GM10248 (cell line): ENCODE measurements around the gene CNTN4.

ENCODE experiments used
- CTCF ChIA-PET: fragments of 300-600 bp; sonication (Branson Sonifier 250); formaldehyde crosslinking; extraction: SDS; loops from one replicate; lab custom pipeline; 2021; ENCODE audit warnings: antibody characterized with exemption; lab: Yijun Ruan, JAX
- POLR2A ChIA-PET: fragments of 350-650 bp; sonication (Branson Sonifier 250); formaldehyde crosslinking; extraction: SDS; loops from one replicate; lab custom pipeline; 2020; ENCODE audit warnings: antibody characterized with exemption; lab: Yijun Ruan, JAX
- DNase-seq: peaks from one replicate; pipeline ENCODE4 v3.0.0; 2012; ENCODE audit errors: extremely low spot score
- CTCF ChIP-seq: IDR thresholded peaks from 2 replicates; pipeline ENCODE4 v1.5.1; 2012; ENCODE audit warnings: mild to moderate bottlenecking, low read depth; ENCODE audit errors: extremely low read depth, missing control alignments, control extremely low read depth

The CNTN4 gene

GRCh38 chr3:2375376-2375775 is 276.7 kb downstream of the CNTN4 start:
- ChIA-PET POLR2A (no interaction called here), CTCF (no interaction called here)
- DNase-seq = no peak
- TF ChIP-seq CTCF = no peak

GRCh38 chr3:2377281-2377680 is 278.6 kb downstream of the CNTN4 start:
- ChIA-PET POLR2A (no interaction called here), CTCF (interaction anchor here (0.9 to 1.5 kb wide), 2 partner anchors 14 to 21 kb away, joined by 3 read pairs; no protein-coding TSS in a partner anchor)
- DNase-seq = no peak
- TF ChIP-seq CTCF = no peak

- POLR2A ChIA-PET = interaction anchor here (0.6 kb wide), 1 partner anchor 30 kb away, joined by 6 read pairs; no protein-coding TSS in a partner anchor
- no peak for TF ChIP-seq CTCF
- CTCF ChIA-PET = interaction anchor here (0.9 to 1.7 kb wide), 3 partner anchors 11 to 34 kb away, joined by 3 to 6 read pairs (median 3); no protein-coding TSS in a partner anchor
- no peak for DNase-seq
Observed at GRCh38 chr3:2390926-2391532, 292.4 kb downstream of the CNTN4 start.

- TF ChIP-seq CTCF = no peak
- ChIA-PET POLR2A (no interaction called here), CTCF (interaction anchor here (0.9 to 1.7 kb wide), 3 partner anchors 10 to 34 kb away, joined by 3 to 6 read pairs (median 3); no protein-coding TSS in a partner anchor)
- DNase-seq = no peak
Observed at GRCh38 chr3:2391896-2392295, 293.2 kb downstream of the CNTN4 start.

GRCh38 chr3:2392981-2393380 is 294.3 kb downstream of the CNTN4 start:
- no peak for DNase-seq
- POLR2A ChIA-PET = no interaction called here
- no peak for TF ChIP-seq CTCF
- CTCF ChIA-PET = no interaction called here

- ChIA-PET CTCF (no interaction called here), POLR2A (no interaction called here)
- no peak for DNase-seq
- no peak for TF ChIP-seq CTCF
Observed at GRCh38 chr3:2415083-2415482, 316.4 kb downstream of the CNTN4 start.

GRCh38 chr3:2420919-2421318 is 322.3 kb downstream of the CNTN4 start:
- POLR2A ChIA-PET = interaction anchor here (0.7 kb wide), 2 partner anchors 30 to 144 kb away, joined by 6 read pairs; no protein-coding TSS in a partner anchor
- TF ChIP-seq CTCF = no peak
- CTCF ChIA-PET = no interaction called here
- no peak for DNase-seq
